ENCODE results near the gene LENEP.

The LENEP gene

DNA sequence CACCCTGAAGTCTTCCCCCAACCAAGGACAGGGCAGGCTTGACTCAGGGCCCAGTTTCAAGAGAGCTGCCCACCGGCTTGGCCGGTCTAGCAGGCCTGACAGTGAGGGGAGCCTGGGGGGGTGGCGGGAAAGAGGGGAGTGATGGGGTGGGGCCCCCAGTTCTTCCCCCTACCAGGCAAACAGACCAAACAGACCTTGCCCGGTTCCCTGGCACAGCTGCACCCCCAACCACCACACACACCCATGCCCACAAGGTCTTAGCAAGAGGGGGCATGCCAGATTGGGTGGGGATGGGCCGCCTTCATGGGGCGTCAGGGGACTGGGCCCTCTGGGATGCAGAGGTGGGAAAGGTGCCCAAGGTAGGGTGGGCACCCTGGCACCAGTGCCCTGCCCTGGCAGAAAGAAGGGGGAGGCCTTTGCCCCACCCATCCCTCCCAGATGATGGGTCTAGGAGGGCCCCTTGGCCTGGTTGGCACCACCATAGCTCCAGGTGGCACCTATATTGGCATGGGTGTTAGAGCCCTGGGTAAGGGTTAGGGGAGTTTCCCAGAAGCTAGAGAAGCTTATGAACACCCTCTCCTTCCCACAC is 18.1 kb downstream of the LENEP start:
- DNase-seq = no peak

DNA sequence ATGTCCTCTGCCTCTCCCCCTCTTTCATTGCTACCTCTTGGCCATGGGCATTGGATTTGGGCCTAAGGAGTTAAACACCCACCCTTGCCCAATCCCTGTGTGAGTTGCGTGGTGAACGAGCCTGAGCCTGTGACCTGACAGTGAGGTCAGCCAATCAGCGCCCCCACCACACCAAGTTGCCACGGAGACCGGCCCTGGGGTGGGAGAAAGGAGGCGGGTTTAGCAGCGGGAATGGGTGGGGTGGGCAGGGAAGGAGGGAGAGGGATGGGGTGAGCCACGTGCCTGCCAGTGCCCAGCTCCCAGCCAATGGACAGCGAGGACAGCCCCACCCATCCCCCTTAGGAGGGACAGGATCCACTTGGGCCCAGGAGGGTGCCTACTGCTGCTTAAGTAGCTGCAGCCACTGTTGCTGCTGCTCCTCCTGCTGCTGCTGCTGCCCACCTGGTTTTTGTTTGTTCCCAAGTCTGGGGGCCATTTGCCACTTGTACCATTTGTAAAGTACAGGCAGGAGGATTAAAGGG is 18.7 kb downstream of the LENEP start:
- DNase-seq = peak; percentile 57

DNA sequence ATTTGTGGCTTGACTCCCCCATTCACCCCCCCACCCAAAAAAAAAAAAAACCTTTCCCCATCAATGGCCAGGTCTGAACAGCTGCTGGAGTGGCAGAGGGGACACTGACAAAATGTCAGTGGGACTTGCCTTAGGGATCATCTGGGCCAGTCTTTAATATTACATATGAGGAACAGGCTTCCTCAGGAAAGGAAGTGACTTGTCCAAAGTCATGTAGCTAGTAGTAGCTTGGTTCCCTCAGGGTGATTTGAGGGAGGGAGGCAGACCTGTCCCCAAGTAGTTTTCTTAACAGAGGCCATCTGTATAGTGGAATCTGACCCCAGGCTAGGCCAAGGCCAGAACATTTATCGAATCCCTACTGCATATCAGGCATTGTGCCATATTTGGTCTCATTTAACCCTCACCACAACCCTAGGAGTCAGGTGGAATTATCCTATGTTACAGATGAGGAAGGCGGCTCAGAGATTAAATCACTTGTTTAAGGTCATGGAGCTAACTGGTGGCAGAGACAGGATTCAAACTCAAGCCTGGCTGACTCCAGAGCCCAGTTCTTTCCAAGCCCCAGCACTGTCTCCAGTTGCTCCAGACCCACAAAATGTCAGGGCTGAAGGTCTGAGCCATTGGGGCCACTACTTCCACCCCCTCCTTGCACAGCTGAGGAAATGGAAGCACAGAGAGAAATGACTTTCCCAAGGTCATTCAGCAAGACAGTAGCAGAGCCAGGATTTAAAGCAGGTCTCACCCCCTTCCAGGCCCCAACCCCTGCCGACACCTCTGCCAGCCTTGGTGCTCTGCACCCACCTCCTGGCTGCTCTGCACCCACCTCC is 19.6 kb downstream of the LENEP start:
- DNase-seq = no peak

DNA sequence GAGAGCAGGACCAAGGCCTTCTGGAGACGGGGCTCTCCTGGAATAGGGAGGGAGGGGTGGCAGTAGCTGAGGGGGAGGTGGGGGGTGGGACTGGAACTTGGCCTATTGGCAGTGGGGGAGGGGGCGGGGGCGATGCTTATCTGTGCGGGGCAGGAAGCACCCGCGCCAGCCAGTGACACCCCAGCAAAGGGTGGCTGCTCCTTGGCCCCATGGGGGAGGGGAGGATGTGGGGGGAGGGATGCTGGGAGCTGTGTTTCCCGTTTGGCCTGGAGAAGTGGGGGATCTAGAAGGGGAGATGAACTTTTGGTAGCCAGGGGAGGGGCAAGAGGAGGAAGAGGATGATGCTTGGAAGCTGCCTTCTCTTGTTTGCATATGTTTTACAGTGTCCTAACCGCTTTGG is 20.2 kb downstream of the LENEP start:
- peak; percentile 87 for DNase-seq

DNA sequence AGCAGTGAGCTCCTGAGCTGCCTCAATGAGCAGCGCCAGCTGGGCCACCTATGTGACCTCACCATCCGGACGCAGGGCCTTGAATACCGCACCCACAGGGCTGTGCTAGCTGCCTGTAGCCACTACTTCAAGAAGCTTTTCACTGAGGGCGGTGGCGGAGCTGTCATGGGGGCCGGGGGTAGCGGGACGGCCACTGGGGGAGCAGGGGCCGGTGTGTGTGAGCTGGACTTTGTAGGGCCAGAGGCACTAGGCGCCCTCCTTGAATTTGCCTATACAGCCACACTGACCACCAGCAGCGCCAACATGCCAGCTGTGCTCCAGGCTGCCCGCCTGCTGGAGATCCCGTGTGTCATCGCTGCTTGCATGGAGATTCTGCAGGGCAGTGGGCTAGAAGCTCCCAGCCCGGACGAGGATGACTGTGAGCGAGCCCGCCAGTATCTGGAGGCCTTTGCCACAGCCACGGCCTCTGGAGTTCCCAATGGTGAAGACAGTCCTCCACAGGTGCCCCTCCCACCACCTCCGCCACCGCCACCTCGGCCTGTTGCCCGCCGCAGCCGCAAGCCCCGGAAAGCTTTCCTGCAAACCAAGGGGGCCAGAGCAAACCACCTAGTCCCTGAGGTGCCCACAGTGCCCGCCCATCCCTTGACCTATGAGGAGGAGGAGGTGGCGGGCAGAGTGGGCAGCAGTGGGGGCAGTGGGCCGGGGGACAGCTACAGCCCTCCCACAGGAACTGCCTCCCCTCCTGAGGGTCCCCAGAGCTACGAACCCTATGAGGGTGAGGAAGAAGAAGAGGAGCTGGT is 21.5 kb downstream of the LENEP start:
- DNase-seq = no peak

DNA sequence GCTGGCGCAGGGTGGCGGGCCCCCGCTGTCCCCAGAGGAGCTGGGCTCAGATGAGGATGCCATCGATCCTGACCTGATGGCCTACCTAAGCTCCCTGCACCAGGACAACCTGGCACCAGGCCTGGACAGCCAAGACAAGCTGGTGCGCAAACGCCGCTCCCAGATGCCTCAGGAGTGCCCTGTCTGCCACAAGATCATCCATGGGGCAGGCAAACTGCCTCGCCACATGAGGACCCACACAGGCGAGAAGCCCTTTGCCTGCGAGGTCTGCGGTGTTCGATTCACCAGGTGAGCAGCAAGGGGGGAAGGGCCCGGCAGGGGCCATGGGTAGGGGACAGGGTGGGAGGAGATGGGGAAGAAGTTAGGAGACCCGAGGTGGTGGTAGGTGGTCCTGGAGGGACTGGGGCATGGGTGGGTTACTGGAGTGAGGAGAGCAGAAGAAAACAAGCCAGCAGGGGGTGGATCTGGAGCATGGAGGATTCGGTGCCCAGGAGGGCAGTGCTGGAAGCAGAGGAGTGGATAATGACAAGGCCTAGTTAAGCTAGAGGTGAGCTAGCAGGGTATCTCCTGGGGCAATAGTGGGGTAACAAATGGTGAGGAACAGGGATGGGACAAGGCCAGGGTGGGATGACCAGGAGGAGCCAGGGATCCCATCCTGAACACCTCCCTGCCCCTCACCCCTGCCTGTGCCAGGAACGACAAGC is 22.3 kb downstream of the LENEP start:
- DNase-seq = no peak

DNA sequence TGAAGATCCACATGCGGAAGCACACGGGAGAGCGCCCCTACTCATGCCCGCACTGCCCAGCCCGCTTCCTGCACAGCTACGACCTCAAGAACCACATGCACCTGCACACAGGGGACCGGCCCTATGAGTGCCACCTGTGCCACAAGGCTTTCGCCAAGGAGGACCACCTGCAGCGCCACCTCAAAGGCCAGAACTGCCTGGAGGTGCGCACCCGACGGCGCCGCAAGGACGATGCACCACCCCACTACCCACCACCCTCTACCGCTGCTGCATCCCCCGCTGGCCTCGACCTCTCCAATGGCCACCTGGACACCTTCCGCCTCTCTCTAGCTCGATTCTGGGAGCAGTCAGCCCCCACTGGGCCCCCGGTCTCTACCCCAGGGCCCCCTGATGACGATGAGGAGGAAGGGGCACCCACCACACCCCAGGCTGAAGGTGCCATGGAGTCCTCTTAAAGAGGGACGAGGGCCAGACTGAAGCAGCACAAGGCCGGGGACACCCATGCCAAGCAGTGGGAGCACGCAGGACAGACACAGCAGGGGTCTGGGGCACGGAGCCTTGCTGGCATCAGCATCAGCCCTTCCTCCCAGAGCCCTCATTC is 22.9 kb downstream of the LENEP start:
- peak; percentile 57 for DNase-seq

DNA sequence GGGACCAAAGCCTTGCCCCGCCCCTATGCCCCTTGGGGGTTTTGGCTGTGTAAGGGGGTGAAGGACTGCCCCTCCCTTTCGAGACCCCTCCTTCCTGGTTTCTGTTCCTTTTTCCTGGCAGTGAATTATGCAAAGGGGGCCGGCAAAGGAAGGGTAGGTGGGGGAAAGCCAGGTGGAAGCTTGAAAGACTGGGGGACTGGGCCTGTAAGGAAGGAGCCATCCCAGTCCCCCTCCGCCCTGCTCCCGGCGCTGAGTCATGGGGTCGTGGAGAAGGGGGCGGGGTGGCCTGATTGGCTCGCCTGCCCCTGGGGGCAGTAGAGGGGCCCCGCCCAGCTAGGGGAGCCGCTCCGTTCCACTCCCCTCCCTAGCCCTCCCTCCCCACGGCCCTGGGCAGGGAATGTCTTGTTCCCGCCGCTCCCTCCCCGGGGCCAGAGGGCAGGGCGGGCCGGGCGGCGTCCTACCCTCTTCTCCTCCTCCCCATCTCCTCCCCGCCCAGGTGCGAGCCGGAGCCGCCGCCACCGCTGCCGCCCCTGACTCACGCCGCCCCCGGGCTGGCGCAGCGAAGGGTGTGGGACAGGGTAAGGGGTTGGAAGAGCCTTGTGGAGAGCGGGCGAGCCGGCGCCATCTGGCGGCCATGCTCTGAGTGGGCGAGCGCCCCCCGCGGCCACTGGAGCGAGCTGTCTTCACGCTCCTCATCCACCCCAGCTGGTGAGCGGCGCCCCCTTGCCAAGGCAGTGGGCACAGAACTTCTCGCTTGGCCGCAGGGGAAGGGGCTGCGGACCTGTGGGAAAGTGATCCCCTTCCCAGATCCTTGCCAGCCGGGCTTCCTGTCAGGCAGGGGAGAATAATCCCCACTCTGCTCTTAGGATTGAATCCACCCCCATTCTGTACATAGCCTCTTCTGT is 23.9 kb downstream of the LENEP start:
- peak; percentile 95 for DNase-seq

DNA sequence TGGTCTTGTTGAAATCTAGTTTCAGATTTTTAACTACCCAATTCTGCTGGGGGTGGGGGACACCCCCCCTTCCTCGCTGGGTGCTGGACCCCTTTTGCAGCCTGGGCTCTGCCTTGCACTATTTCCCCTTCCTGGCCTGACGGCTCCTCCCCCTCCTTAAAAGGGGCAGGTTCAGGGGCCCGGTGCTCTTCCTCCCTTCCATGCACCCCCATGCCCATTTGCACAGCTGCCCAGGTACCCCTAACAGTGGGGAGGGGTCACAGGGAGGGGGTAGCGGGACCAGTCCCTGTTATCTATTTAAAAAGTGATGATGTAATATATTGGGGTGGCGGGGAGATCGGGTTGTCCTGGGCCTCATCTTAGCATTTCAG is 24.5 kb downstream of the LENEP start:
- no peak for DNase-seq

DNA sequence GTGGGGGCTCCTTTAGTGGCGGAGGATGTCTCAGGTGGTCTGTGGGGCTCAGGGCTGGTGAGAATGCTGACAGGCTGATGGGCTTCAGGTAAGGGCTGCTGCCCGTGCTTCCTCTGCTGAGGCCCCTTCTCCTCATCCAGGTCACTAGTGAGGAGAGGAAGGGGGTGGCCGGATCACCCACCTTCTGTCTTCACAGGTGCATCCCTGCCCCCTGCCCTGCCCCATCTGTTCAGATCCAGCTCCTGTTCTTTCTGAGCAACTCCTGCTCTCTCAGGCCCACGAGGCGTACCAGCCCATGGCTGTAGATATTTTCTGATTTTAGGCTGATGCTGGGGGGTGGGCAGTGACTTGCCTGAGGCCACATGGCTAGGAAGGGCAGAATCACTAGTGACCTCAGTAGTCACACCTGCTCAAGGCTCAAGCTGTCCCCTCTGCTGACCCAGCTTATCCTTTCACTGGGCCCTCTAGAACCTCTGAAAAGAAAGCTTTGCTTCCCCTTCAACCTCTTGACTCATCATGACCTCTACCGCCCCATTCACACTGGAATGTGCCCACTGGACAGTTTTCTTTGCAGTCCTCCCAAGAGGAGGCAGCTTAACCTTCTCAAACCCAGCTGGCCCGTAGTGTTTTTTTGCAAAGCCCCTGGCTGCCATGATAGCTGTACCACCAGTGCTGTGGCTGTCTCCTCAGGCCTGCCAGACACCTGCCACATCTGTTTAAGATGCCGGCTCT is 25.4 kb downstream of the LENEP start:
- no peak for DNase-seq

DNA sequence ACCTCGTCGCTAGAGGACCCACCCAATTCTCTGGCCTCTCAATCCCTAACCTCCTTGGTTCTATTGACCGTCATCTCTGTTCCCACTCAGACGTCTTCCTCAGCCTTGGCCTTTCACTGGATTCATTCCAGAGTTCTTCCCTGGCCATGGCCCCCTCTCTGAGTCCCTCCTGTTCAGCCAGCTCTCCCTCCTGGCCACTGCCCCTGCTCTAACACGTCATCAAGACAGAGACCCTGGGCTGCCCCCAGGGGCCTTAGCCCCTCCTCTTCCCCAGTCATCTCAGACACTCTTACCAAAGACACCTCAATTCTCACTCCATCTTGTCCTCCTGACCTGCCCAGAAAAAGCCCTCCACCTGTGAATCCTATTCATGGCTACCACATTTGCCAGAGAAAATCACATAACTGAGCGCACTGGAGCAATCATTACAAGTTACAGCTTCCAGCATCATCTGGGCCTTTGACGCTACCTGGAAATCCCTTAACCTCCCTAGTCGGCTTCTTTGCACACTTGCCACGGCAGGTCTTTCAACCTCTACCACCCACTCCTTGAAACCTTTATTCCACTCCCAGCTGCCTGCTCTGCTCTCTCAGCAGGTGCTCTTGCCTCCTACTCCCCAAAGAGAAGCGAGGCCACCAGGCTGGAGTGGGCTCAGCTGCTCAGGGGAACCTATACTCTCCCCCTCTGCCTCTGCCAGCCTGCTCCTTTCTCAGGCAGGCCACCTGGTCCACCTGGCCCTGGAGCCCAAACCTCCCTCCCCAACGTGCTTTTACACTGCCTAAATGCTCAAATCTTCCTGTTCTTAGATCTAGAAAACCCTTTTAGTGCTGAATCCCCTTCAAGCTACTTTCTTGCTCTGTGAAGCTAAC is 26.2 kb downstream of the LENEP start:
- DNase-seq = no peak

DNA sequence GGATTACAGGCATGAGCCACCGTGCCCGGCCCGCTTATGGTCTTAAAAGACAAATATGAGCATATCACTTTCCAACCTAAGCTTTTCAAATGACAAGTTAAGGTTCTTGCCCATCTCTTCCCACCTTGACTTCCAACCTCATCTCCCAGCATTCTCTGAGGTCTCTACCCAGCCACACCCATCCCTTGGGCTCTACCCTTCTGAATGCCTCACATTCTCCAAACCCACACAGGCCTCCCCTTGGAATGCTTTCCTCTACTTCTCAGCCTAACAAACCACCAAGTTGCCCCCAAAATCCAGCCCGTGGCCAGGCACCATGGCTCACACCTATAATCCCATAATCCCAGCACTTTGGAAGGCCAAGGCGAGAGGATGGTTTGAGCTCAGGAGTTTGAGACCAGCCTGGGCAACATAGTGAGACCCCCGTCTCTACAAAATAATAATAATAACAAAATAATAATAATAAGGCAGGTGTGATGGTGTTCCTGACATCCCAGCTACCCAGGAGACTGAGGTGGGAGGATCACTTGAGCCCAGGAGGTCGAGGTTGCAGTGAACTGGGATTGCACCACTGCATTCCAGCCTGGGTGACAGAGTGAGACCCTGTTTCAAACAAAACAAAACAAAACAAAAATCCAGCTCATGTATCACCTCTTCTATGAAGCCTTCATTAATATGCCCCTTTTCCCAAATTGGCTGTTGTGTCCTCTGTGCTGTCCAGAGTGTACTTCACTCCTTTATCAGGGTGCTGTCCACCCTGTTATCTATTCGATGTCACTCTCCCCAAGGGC is 28.9 kb downstream of the LENEP start:
- no peak for DNase-seq

DNA sequence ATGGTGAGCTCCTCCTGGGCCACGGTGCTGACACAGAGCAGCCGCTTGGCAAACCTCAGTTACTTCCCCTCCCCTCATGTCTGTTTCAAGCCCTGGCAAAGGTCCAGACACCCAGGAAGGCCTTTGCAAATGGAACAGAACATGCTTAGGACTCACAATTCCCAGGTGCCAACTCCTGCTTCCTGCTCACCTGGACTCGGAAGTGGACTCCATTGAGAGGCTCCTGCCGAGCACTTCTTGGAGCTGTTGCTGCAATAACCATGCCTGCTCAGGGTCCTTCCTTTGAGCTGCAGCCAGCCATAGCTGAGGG is 29.5 kb downstream of the LENEP start:
- DNase-seq = no peak

DNA sequence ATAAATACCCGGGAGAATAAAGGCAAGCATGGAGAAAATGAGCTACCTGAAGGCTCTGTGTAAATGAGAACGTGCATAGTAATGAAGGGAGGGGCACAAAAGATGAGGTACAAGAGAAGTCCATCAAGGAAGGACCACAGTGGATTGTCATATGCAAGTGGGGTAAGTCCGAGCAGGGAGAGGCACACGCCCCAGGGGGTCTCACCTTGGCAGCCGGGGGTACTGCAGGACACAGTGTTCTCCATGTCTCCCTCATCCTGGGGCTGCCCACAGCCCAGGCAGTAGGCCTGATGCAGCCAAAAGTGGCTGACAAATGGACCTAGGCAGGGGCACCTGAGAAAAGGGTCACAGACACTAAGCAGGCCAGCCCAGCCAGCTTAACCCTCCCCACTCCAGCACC is 30.2 kb downstream of the LENEP start:
- DNase-seq = no peak

DNA sequence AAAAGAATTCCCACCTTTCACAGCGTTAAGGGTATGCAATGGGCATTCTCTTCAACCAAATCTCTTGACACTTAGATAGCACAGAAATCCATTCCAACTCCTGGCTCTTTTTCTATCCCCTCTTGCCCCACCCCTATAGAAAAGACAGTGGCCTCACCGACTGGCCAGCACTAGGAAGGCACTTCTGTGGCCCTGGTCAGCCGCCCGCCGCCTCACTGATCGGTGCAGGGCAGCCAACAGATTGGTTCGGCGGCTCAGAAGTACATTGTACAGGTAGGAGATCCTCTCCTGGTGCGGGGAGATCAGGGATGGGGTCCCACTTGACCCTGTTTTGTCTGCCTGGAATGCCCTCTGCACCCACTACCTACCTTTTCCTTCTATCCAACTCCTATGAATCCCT is 30.9 kb downstream of the LENEP start:
- no peak for DNase-seq

DNA sequence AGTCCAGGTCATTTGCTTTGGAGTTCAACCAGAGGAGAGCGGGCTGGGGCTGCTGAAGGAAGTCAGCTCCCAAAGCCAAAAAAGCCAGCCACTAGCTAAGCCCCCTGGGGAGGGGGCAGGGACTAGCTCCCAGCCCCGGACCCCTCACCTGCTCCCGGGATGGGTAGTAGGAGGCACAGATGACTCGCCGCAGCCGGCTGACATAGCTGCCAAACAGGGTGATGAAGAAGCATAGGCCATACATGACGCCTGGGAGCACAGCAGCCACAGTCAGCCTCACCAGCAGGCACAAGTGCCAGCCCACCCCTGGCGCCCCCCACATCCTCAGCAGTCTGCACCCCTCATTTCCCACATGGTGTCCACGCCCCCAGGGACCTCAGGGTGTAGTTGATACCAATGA is 32.8 kb downstream of the LENEP start:
- no peak for DNase-seq

DNA sequence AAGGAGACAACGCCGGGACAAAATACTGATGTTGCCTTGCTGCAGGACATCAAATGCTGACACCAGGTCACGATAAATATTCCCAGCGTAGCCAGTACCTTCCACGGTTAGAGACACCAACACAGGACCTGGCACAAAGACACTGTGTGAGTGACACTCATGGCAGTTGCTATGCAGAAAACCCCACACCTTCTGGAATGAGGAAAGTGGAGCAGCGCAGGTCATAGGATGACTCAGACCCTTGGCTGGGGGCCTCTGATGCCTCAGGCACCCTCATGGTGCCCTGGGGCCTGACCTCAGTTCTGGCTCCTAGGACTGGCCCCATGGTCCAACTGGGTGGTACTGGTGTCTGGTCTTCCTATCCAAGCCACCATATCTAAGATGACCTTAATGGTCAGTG is 33.2 kb downstream of the LENEP start:
- DNase-seq = no peak

DNA sequence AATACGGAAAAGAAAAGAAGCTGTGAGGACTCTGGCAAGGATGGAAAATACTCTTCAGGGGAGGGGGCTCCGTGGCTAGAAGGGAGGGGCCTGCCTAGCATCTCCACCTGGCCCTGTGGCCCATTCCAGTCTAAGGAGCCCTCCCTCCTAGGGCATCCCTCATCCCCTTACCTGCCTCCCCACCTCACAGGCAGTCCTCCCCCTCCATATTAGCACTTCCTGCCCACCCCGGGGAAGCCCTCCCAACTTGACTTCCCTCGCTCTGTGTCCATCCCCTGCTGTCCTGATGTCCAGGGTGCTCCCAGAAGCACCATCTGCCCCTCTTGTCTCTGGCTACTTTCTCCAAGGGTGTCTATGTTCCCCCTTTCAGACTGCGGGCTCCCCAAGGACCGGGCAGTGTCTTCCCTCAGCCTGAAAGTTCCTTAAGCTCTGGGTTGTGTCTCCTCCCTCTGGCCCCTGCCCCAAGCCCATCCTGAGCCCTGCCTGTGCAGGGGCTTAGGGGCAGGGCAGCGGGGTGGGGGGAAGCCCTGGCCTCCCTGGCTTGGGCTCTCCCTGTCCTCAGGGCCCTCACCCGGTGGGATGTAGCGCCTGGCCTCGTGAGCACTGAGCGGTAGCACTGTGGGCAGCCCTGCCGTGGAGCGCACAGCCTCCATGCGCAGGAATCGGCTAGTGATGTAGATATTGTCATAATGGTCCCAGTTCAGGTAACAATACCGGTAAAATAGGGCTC is 36.3 kb downstream of the LENEP start:
- no peak for DNase-seq
